SK-N-SH (cell line): ENCODE results near the gene HSD11B1. TPM values are rescaled to one million over a fixed set of nuclear protein-coding genes. Genes with fewer than 3 reads are reported as not detected.
A peak's percentile ranks its signal among the peaks of the same experiment; 100 is the strongest.

Experiments used
- CTCF ChIA-PET: fragments of 300-600, 350-600 bp; formaldehyde crosslinking; extraction: SDS; loops from one replicate; lab custom pipeline; 2021; lab: Yijun Ruan, JAX
- POLR2A ChIA-PET: fragments of 350-600 bp; sonication (Branson Sonifier 250); formaldehyde crosslinking; extraction: SDS; loops from one replicate; lab custom pipeline; 2020; ENCODE audit warnings: antibody characterized with exemption, inconsistent platforms; lab: Yijun Ruan, JAX
- DNase-seq: peaks from one replicate; pipeline ENCODE4 v3.0.0; 2012
- H2AFZ ChIP-seq: fragments of 200-600 bp; sonication (generic); 2 replicates; pipeline ENCODE4 v1.8.1; 2016; ENCODE audit warnings: antibody characterized with exemption, mild to moderate bottlenecking, low read depth
- H3F3A ChIP-seq: fragments of 200-600 bp; sonication (generic); replicated peaks from 2 replicates; pipeline ENCODE3; 2016; ENCODE audit warnings: antibody characterized with exemption, mild to moderate bottlenecking; ENCODE audit not compliant: insufficient read depth
- H3K27ac ChIP-seq, 2 experiments: fragments of 200-500 bp in 1 of 2; fragments of 200-600 bp in 1 of 2; sonication (Bioruptor generic) in 1 of 2; sonication (generic), shearing (Covaris generic) in 1 of 2; 2 replicates each; pipeline versions ENCODE4 v1.5.1 to v1.6.1; 2014 to 2016; ENCODE audit warnings: low read depth in 2 of 2, inconsistent platforms in 1 of 2, low read length in 1 of 2, mild to moderate bottlenecking in 1 of 2, mixed read lengths in 1 of 2
- H3K27me3 ChIP-seq: fragments of 200-600 bp; sonication (generic), shearing (Covaris generic); 2 replicates; pipeline ENCODE4 v1.6.1; 2016; ENCODE audit warnings: mixed run types; ENCODE audit not compliant: insufficient read depth
- H3K36me3 ChIP-seq, 2 experiments: fragments of 200-500 bp in 1 of 2; fragments of 200-600 bp in 1 of 2; sonication (Bioruptor generic) in 1 of 2; sonication (generic) in 1 of 2; replicated peaks in 1 of 2; 2 replicates each; pipeline versions ENCODE3 to v1.5.1; 2014 to 2016; ENCODE audit warnings: low read length in 1 of 2, mild to moderate bottlenecking in 1 of 2; ENCODE audit not compliant: insufficient read depth in 2 of 2, control insufficient read depth in 1 of 2
- H3K4me1 ChIP-seq, 2 experiments: fragments of 200-500 bp in 1 of 2; fragments of 200-600 bp in 1 of 2; sonication (Bioruptor generic) in 1 of 2; sonication (generic), shearing (Covaris generic) in 1 of 2; 2 replicates each; pipeline versions ENCODE4 v1.5.1 to v1.6.1; 2014 to 2016; ENCODE audit warnings: low read depth in 1 of 2, low read length in 1 of 2, mixed run types in 1 of 2; ENCODE audit not compliant: insufficient read depth in 2 of 2, control insufficient read depth in 1 of 2
- H3K4me2 ChIP-seq: fragments of 200-600 bp; sonication (generic), shearing (Covaris generic); 2 replicates; pipeline ENCODE4 v1.6.1; 2017; ENCODE audit warnings: mixed run types
- H3K4me3 ChIP-seq, 2 experiments: fragments of 200-500 bp in 1 of 2; fragments of 200-600 bp in 1 of 2; sonication (Bioruptor generic) in 1 of 2; sonication (generic), shearing (Covaris generic) in 1 of 2; 2 replicates each; pipeline versions ENCODE4 v1.5.1 to v1.8.1; 2014 to 2016; ENCODE audit warnings: low read depth in 2 of 2, inconsistent platforms in 1 of 2, low read length in 1 of 2, mild to moderate bottlenecking in 1 of 2, mixed read lengths in 1 of 2, moderate library complexity in 1 of 2
- H3K79me2 ChIP-seq: fragments of 200-600 bp; sonication (generic); 2 replicates; pipeline ENCODE4 v1.8.1; 2017; ENCODE audit warnings: mild to moderate bottlenecking; ENCODE audit not compliant: insufficient read depth
- H3K9ac ChIP-seq: fragments of 200-600 bp; sonication (generic); 2 replicates; pipeline ENCODE4 v1.6.1; 2017; ENCODE audit warnings: mixed run types
- H3K9me2 ChIP-seq: fragments of 200-600 bp; sonication (generic); 2 replicates; pipeline ENCODE4 v1.6.1; 2017; ENCODE audit warnings: mixed run types
- H3K9me3 ChIP-seq: fragments of 200-600 bp; sonication (generic); 2 replicates; pipeline ENCODE4 v1.6.1; 2017; ENCODE audit warnings: mixed run types, mild to moderate bottlenecking, moderate library complexity
- H4K20me1 ChIP-seq: fragments of 200-600 bp; sonication (generic); 2 replicates; pipeline ENCODE4 v1.6.1; 2017; ENCODE audit warnings: mild to moderate bottlenecking, mixed run types; ENCODE audit not compliant: insufficient read depth
- CHD2 ChIP-seq: fragments of 150-350 bp; IDR thresholded peaks from 2 replicates; pipeline ENCODE4 v1.6.1; 2018; ENCODE audit warnings: low read length; ENCODE audit not compliant: partially characterized antibody
- CTCF ChIP-seq: fragments of 200-600 bp; sonication (generic); IDR thresholded peaks from 2 replicates; pipeline ENCODE4 v1.6.1; 2017; ENCODE audit warnings: antibody characterized with exemption, mild to moderate bottlenecking, moderate library complexity
- ELF1 ChIP-seq: IDR thresholded peaks from 2 replicates; pipeline ENCODE4 v1.4.0; 2012
- EP300 ChIP-seq, 2 experiments: IDR thresholded peaks; 2 replicates each; pipeline versions ENCODE4 v1.4.0 to v1.6.1; 2012; ENCODE audit warnings: borderline replicate concordance in 1 of 2, low read depth in 1 of 2, low read length in 1 of 2
- FOSL2 ChIP-seq: IDR thresholded peaks from 2 replicates; pipeline ENCODE4 v1.4.0; 2012; ENCODE audit warnings: low read depth, mild to moderate bottlenecking, moderate library complexity, borderline replicate concordance
- FOXJ3 ChIP-seq: sonication (generic); formaldehyde crosslinking; IDR thresholded peaks from 2 replicates; pipeline ENCODE4 v1.5.1; 2020; ENCODE audit warnings: mild to moderate bottlenecking, missing genetic modification reagents
- FOXM1 ChIP-seq: IDR thresholded peaks from 2 replicates; pipeline ENCODE4 v1.4.0; 2012; ENCODE audit warnings: low read depth, mild to moderate bottlenecking
- IRF3 ChIP-seq: fragments of 150-350 bp; IDR thresholded peaks from 2 replicates; pipeline ENCODE4 v1.6.1; 2016; ENCODE audit warnings: mild to moderate bottlenecking, low read depth, low read length
- MAX ChIP-seq: IDR thresholded peaks from 2 replicates; pipeline ENCODE4 v1.4.0; 2012; ENCODE audit warnings: low read depth
- MXI1 ChIP-seq: IDR thresholded peaks from 2 replicates; pipeline ENCODE4 v1.6.1; 2012; ENCODE audit warnings: mild to moderate bottlenecking, low read depth, low read length, improper control_type of control experiment
- NFIC ChIP-seq: IDR thresholded peaks from 2 replicates; pipeline ENCODE4 v1.4.0; 2012; ENCODE audit warnings: borderline replicate concordance
- NRF1 ChIP-seq: IDR thresholded peaks from 2 replicates; pipeline ENCODE4 v1.6.1; 2012; ENCODE audit warnings: low read depth, mild to moderate bottlenecking, low read length
- POLR2AphosphoS5 ChIP-seq: IDR thresholded peaks from 2 replicates; pipeline ENCODE4 v1.6.1; 2012; ENCODE audit warnings: low read depth, low read length
- RAD21 ChIP-seq: IDR thresholded peaks from 2 replicates; pipeline ENCODE4 v1.6.1; 2012; ENCODE audit warnings: mild to moderate bottlenecking, low read length
- RCOR1 ChIP-seq: fragments of 150-350 bp; IDR thresholded peaks from 2 replicates; pipeline ENCODE4 v1.6.1; 2017; ENCODE audit warnings: antibody characterized with exemption, low read length
- RXRA ChIP-seq: IDR thresholded peaks from 2 replicates; pipeline ENCODE4 v1.4.0; 2012; ENCODE audit warnings: low read depth, mild to moderate bottlenecking, borderline replicate concordance
- SIN3A ChIP-seq: IDR thresholded peaks from 2 replicates; pipeline ENCODE4 v1.6.1; 2012; ENCODE audit warnings: low read depth, mild to moderate bottlenecking, low read length, moderate library complexity, borderline replicate concordance
- SMC3 ChIP-seq: IDR thresholded peaks from 2 replicates; pipeline ENCODE4 v1.6.1; 2012; ENCODE audit warnings: low read depth, low read length, improper control_type of control experiment
- TAF1 ChIP-seq: IDR thresholded peaks from 2 replicates; pipeline ENCODE4 v1.6.1; 2012; ENCODE audit warnings: low read depth, mild to moderate bottlenecking, low read length, moderate library complexity, borderline replicate concordance
- TEAD4 ChIP-seq: IDR thresholded peaks from 2 replicates; pipeline ENCODE4 v1.4.0; 2012; ENCODE audit warnings: mild to moderate bottlenecking, borderline replicate concordance; ENCODE audit not compliant: insufficient read depth
- YY1 ChIP-seq: IDR thresholded peaks from 2 replicates; pipeline ENCODE4 v1.4.0; 2012; ENCODE audit warnings: low read depth, mild to moderate bottlenecking
- ZBTB33 ChIP-seq: IDR thresholded peaks from 2 replicates; pipeline ENCODE4 v1.4.0; 2012; ENCODE audit warnings: low read depth, borderline replicate concordance
- WGBS: methylation state at CpG from one replicate; pipeline ENCODE4 v1.1.6; 2017; ENCODE audit warnings: low lambda C conversion rate; 5-methylcytosine and 5-hydroxymethylcytosine counted together
- polyA plus RNA-seq, 3 experiments: library from polyadenylated mRNA; depleted of rRNA; stranded (reverse); fragments of >200 nt; gene quantifications; 2 replicates each; pipeline ENCODE4 v1.2.3, GENCODE V29; 2012
- TF ChIP-seq, protein P1 (sequence below): fragments of 150-350 bp; IDR thresholded peaks from 2 replicates; pipeline ENCODE4 v1.6.1; 2017; ENCODE audit warnings: antibody characterized with exemption, low read length, low read depth, borderline replicate concordance
- TF ChIP-seq, protein P2 (sequence below): IDR thresholded peaks from 2 replicates; pipeline ENCODE4 v1.4.0; 2012; ENCODE audit warnings: low read depth, borderline replicate concordance

Gene HSD11B1
- polyA plus RNA-seq, 1 of the 3 experiments (the other 2 are of a cell fraction): 0.23 TPM

DNA sequence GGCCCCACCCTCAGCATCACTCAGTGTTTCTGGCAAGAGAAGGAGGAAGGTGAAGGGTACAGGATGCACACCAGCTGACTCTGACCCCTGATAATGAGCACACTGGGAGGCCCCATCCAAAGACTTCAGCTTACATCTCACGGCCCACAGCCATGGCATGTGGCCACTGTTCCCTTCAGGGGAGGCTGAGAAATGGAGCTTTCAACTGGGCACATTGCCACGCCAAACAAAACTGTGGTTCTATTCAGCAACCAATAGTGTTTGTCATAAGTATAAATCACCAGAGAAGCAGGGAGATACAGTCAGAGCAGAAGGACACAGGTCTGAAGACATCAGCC, 38.5 kb downstream of the HSD11B1 start:
- Histone ChIP-seq H3K9ac (no peak overlapping the region), H3F3A (peaks cover 9% of the 10 kb centered on the region), H3K9me2 (no peaks in the 10 kb centered on the region), H3K4me3 (no peak overlapping the region), H3K36me3 (no peaks in the 10 kb centered on the region), H3K4me2 (peak overlapping the region; percentile 19), H4K20me1 (no peaks in the 10 kb centered on the region), H3K27ac (peak overlapping the region in 1 of 2 experiments; percentile 85; a peak in 2 of 4 replicates), H3K27me3 (no peaks in the 10 kb centered on the region), H3K79me2 (no peaks in the 10 kb centered on the region), H2AFZ (peak overlapping the region; percentile 32; the same call in 1 of the 2 replicates), H3K4me1 (peaks cover 8 to 25% of the 10 kb centered on the region in 2 experiments), H3K9me3 (no peaks in the 10 kb centered on the region)
- WGBS: 59% methylated on average over 2 of the region's 2 CpGs
- POLR2A ChIA-PET: no interaction called here
- no peak for DNase-seq
- CTCF ChIA-PET: no interaction called here
- TF ChIP-seq RAD21 (no peak), ZBTB33 (no peak), CHD2 (no peak), FOXM1 (no peak), MXI1 (no peak), POLR2AphosphoS5 (no peak), ELF1 (no peak), NFIC (peak; percentile 71), IRF3 (no peak), EP300 (IDR thresholded peaks at IDR 0.05; ENCODE audit: borderline replicate concordance in 1 of 2, low read depth in 1 of 2, low read length in 1 of 2) (0 out of 4 replicates have a peak, but pooled peaks of 1 of the 2 experiments have one; percentile 30), TEAD4 (no peak), FOXJ3 (CRISPR knock-in tag) (no peak), FOSL2 (no peak), SMC3 (no peak), MAX (peak; percentile 54; the same call in 1 of the 2 replicates), TAF1 (no peak), CTCF (no peak), RXRA (no peak), SIN3A (no peak), RCOR1 (no peak), NRF1 (no peak), YY1 (no peak)
- TF ChIP-seq, protein P1, sequence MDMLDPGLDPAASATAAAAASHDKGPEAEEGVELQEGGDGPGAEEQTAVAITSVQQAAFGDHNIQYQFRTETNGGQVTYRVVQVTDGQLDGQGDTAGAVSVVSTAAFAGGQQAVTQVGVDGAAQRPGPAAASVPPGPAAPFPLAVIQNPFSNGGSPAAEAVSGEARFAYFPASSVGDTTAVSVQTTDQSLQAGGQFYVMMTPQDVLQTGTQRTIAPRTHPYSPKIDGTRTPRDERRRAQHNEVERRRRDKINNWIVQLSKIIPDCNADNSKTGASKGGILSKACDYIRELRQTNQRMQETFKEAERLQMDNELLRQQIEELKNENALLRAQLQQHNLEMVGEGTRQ: no peak
- TF ChIP-seq, protein P2, sequence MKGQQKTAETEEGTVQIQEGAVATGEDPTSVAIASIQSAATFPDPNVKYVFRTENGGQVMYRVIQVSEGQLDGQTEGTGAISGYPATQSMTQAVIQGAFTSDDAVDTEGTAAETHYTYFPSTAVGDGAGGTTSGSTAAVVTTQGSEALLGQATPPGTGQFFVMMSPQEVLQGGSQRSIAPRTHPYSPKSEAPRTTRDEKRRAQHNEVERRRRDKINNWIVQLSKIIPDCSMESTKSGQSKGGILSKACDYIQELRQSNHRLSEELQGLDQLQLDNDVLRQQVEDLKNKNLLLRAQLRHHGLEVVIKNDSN: no peak
